Nephron (organoid): Measurements from ENCODE around the gene LRRC56.

Experiments
- H3K27ac Mint-ChIP-seq, 3 experiments: 2 replicates each; pipeline ENCODE4 v1.8.0; 2020; ENCODE audit warnings: mixed read lengths in 3 of 3, mild to moderate bottlenecking in 2 of 3, moderate library complexity in 1 of 3
- H3K27me3 Mint-ChIP-seq: 2 replicates; pipeline ENCODE4 v1.8.0; 2021; ENCODE audit warnings: low read depth, mild to moderate bottlenecking, moderate library complexity, mixed read lengths
- H3K36me3 Mint-ChIP-seq: 2 replicates; pipeline ENCODE4 v1.8.0; 2020; ENCODE audit warnings: low read depth, mixed read lengths
- H3K4me1 Mint-ChIP-seq: 2 replicates; pipeline ENCODE4 v1.8.0; 2020; ENCODE audit warnings: mixed read lengths
- H3K4me3 Mint-ChIP-seq, 3 experiments: 2 replicates each; pipeline ENCODE4 v1.8.0; 2020; ENCODE audit warnings: mild to moderate bottlenecking in 3 of 3, mixed read lengths in 3 of 3, moderate library complexity in 2 of 3
- H3K9me3 Mint-ChIP-seq: 2 replicates; pipeline ENCODE4 v1.8.0; 2020; ENCODE audit warnings: mixed read lengths
- TF ChIP-seq, protein P1 (sequence below), 3 experiments: fragments of 200-600 bp; sonication (generic); IDR thresholded peaks; one replicate each; pipeline ENCODE4 v1.5.0; 2021; ENCODE audit warnings: antibody characterized with exemption in 3 of 3; ENCODE audit not compliant: unreplicated experiment in 3 of 3

LRRC56 gene

DNA sequence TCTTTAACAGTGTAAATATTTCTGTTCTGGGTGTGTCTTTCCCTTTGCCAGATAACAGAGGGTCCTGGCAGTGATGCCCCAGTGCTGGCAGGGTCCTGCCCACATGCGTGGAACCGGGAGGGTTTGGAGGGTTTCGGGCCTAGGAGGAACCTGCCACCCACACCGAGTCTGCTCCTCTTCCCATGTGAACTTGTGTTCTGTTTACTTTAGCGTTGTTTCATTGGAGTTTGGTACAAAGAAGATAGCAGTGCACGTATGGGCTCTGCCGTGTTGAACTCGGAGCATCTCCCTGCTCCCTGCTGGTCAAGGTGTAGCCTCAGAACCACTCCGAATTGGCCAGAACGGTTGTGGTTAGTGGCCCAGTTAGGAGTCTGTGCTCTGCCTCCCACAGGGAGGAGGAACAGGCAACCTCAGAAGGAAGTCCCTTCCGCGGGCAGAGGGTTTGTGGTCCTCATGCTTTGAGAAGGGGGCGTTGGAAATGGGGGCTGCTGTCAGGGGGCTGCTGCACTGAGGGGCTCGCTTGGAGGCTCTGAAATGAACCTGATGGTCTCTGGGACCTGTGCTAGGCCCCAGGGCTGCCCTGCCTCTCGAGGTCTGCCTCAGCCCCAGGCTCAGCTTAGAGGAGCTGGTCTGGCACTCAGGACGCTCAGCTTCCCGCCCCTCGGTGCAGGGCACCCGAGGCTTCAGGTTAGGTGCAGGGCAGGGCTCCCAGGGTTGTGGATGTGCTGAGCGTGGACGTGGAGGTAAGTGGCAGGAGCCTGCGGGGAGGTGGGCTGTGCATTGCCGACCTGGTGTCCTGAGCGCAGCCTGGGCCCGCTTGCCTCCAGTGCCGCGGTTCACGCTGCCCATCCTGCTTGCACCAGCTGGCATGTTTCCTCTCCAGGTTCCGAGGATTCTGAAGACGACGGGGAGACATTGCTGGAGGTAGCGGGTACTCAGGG, 49.3 kb downstream of the LRRC56 start:
- H3K27me3 Mint-ChIP-seq = no peaks in the 10 kb centered on the region
- H3K4me1 Mint-ChIP-seq = peaks cover 3% of the 10 kb centered on the region
- H3K9me3 Mint-ChIP-seq = no peaks in the 10 kb centered on the region
- TF ChIP-seq, protein P1, sequence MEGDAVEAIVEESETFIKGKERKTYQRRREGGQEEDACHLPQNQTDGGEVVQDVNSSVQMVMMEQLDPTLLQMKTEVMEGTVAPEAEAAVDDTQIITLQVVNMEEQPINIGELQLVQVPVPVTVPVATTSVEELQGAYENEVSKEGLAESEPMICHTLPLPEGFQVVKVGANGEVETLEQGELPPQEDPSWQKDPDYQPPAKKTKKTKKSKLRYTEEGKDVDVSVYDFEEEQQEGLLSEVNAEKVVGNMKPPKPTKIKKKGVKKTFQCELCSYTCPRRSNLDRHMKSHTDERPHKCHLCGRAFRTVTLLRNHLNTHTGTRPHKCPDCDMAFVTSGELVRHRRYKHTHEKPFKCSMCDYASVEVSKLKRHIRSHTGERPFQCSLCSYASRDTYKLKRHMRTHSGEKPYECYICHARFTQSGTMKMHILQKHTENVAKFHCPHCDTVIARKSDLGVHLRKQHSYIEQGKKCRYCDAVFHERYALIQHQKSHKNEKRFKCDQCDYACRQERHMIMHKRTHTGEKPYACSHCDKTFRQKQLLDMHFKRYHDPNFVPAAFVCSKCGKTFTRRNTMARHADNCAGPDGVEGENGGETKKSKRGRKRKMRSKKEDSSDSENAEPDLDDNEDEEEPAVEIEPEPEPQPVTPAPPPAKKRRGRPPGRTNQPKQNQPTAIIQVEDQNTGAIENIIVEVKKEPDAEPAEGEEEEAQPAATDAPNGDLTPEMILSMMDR (IDR thresholded peaks at IDR 0.05; ENCODE audit: unreplicated experiment in 3 of 3) = no peak
- H3K36me3 Mint-ChIP-seq = peaks cover 53% of the 10 kb centered on the region
- no peak overlapping the region for H3K27ac Mint-ChIP-seq
- H3K4me3 Mint-ChIP-seq = no peak overlapping the region

DNA sequence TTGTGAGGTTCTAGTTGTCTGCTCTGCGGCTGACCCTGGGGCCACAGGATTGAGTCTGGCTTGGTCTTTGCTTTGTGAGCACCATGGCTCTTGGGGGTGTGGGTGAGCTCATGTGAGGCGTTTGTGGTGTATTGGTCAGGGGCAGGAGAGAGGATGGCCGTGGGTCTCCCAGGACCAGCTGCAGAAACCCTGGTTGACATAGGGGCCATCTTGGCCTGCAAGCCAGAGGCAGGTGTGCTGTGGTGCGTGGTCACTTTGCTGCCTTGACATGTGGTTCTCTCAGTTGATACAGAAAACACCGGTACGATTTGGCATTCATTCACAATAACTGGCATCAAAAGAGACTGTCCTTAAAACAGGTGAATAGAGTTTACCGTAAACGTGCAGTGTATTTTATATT, 50.2 kb downstream of the LRRC56 start:
- TF ChIP-seq, protein P1 (IDR thresholded peaks at IDR 0.05; ENCODE audit: unreplicated experiment in 3 of 3) = no peak
- Mint-ChIP-seq H3K27me3 (no peaks in the 10 kb centered on the region), H3K9me3 (no peaks in the 10 kb centered on the region), H3K4me1 (no peaks in the 10 kb centered on the region), H3K36me3 (peaks cover 54% of the 10 kb centered on the region), H3K4me3 (no peak overlapping the region), H3K27ac (no peak overlapping the region)

DNA sequence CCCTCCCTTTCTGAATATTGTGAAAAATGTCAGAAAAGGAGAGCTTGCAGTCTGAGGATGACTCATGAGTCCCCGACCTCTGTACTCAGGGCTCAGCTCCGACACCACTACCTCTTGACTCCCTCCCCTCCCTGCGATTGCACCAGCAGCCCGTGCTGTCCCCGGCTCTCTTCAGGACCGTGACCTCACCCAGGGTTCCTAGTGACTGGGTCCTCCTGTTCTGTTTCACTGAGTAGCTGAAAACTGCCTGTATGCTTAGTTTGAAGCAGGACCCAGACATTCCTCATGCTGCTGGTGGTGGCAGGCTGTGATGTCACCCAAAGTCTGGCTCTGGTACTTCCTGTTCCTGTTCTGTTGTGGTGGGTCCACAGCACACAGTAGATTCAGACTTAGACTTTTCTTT, 50.7 kb downstream of the LRRC56 start:
- Mint-ChIP-seq H3K4me1 (no peaks in the 10 kb centered on the region), H3K36me3 (peaks cover 58% of the 10 kb centered on the region), H3K27me3 (no peaks in the 10 kb centered on the region), H3K4me3 (no peak overlapping the region), H3K9me3 (no peaks in the 10 kb centered on the region), H3K27ac (peak overlapping the region in 1 of 3 experiments; percentile 68)
- TF ChIP-seq, protein P1 (IDR thresholded peaks at IDR 0.05; ENCODE audit: unreplicated experiment in 3 of 3) = no peak

DNA sequence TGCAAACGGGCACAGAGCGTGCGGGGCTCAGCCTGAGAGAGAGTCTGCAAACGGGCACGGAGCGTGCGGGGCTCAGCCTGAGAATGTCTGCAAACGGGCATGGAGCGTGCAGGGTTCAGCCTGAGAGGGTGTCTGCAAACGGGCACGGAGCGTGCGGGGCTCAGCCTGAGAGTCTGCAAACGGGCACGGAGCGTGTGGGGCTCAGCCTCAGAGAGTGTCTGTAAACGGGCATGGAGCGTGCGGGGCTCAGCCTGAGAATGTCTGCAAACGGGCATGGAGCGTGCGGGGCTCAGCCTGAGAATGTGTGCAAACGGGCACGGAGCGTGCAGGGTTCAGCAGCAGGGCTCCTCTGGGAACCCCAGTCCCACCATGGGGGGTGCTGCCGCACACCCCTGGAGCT, 52.5 kb downstream of the LRRC56 start:
- Mint-ChIP-seq H3K36me3 (peaks cover 61% of the 10 kb centered on the region), H3K9me3 (no peaks in the 10 kb centered on the region), H3K4me3 (no peak overlapping the region), H3K27me3 (no peaks in the 10 kb centered on the region), H3K4me1 (no peaks in the 10 kb centered on the region), H3K27ac (no peak overlapping the region)
- TF ChIP-seq, protein P1 (IDR thresholded peaks at IDR 0.05; ENCODE audit: unreplicated experiment in 3 of 3) = no peak

DNA sequence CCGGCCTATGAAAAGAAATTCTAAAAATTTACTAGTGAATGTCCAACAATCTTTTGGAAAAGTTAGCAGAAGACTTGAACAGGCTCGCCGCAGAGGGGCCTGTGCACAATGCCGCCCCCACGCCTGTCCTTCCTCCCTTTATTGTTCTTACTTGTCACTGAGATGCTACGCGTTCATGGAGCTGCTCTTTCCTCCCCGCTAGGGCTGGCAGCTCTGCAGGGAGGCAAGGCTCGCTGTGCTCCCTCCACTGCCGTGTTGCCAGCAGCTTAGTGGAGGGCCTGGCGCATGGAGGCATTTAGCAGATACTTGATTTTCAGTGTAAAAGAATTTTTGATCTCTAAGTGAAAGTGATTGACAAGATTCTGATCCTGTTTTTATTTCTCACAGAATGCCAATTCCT, 53.7 kb downstream of the LRRC56 start:
- H3K9me3 Mint-ChIP-seq = no peaks in the 10 kb centered on the region
- no peaks in the 10 kb centered on the region for H3K4me1 Mint-ChIP-seq
- no peak overlapping the region for H3K4me3 Mint-ChIP-seq
- TF ChIP-seq, protein P1 (IDR thresholded peaks at IDR 0.05; ENCODE audit: unreplicated experiment in 3 of 3) = no peak
- no peaks in the 10 kb centered on the region for H3K27me3 Mint-ChIP-seq
- no peak overlapping the region for H3K27ac Mint-ChIP-seq
- peaks cover 66% of the 10 kb centered on the region for H3K36me3 Mint-ChIP-seq

DNA sequence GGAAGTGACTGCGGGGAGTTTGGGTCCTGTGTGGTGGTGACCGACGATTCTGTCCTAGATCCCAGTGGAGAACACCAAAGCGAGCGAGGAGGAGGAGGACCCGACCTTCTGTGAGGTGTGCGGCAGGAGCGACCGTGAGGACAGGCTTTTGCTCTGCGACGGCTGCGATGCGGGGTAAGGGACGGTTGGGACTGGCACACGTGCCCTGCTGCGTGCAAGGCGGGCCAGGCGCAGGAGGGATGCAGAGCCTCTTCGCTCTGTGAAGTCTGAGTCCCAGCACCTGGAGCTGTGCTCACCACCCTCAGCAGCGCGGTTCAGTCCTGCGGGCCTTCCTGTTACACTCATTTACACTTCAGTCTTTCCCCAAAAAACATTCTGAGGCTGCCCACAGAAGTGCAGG, 55.2 kb downstream of the LRRC56 start:
- Mint-ChIP-seq H3K4me1 (no peaks in the 10 kb centered on the region), H3K27me3 (no peaks in the 10 kb centered on the region), H3K27ac (no peak overlapping the region), H3K36me3 (peaks cover 64% of the 10 kb centered on the region), H3K9me3 (no peaks in the 10 kb centered on the region), H3K4me3 (no peak overlapping the region)
- TF ChIP-seq, protein P1 (IDR thresholded peaks at IDR 0.05; ENCODE audit: unreplicated experiment in 3 of 3) = no peak
